H1 (cell line): ENCODE data around the gene PTCHD1. TPM values are rescaled to one million over a fixed set of nuclear protein-coding genes. Genes with fewer than 3 reads are reported as not detected.

Experiments
- CTCF ChIA-PET: fragments of 300-600 bp; sonication (Branson Sonifier 250); formaldehyde crosslinking; loops from one replicate; lab custom pipeline; 2021; ENCODE audit not compliant: partially characterized antibody; lab: Charles Lee
- POLR2A ChIA-PET: fragments of 300-600 bp; sonication (Branson Sonifier 250); formaldehyde crosslinking; loops from one replicate; lab custom pipeline; 2021; ENCODE audit warnings: inconsistent platforms; ENCODE audit not compliant: partially characterized antibody; lab: Charles Lee
- DNase-seq, 2 experiments: peaks; one replicate each; pipeline versions ENCODE4 v3.0.0 to v3.0.0-alpha.2; 2010 to 2022; ENCODE audit warnings: low spot score in 2 of 2, low read depth in 1 of 2, mixed read lengths in 1 of 2
- FAIRE-seq: peaks from 2 replicates; lab custom pipeline; 2011; peaks lifted over from hg19 to GRCh38; lab: Jason Lieb, UNC
- H2AFZ ChIP-seq: 2 replicates; pipeline ENCODE4 v1.8.1; 2012; ENCODE audit warnings: low read length, inconsistent platforms
- H2AK5ac ChIP-seq: 2 replicates; pipeline ENCODE4 v1.6.1; 2013; ENCODE audit warnings: low read depth, low read length
- H2BK120ac ChIP-seq: replicated peaks from 2 replicates; pipeline ENCODE3; 2013; ENCODE audit warnings: low read depth, low read length, inconsistent platforms
- H2BK12ac ChIP-seq: 2 replicates; pipeline ENCODE4 v1.6.1; 2013; ENCODE audit warnings: low read depth, low read length
- H2BK15ac ChIP-seq: 2 replicates; pipeline ENCODE4 v1.6.1; 2013; ENCODE audit warnings: low read length
- H2BK20ac ChIP-seq: 2 replicates; pipeline ENCODE4 v1.6.1; 2013; ENCODE audit warnings: low read length
- H2BK5ac ChIP-seq: 2 replicates; pipeline ENCODE4 v1.6.1; 2013; ENCODE audit warnings: low read depth, low read length
- H3K14ac ChIP-seq: 2 replicates; pipeline ENCODE4 v1.6.1; 2013; ENCODE audit warnings: inconsistent platforms; ENCODE audit not compliant: insufficient read length
- H3K18ac ChIP-seq: 2 replicates; pipeline ENCODE4 v1.6.1; 2013; ENCODE audit warnings: low read length; ENCODE audit errors: extremely low read depth
- H3K23ac ChIP-seq: 2 replicates; pipeline ENCODE4 v1.6.1; 2013; ENCODE audit warnings: inconsistent platforms; ENCODE audit not compliant: insufficient read length
- H3K23me2 ChIP-seq: 2 replicates; pipeline ENCODE4 v1.6.1; 2013; ENCODE audit warnings: low read depth, low read length
- H3K27ac ChIP-seq: 2 replicates; pipeline ENCODE4 v1.6.1; 2011; ENCODE audit warnings: low read depth, low read length, inconsistent platforms
- H3K27me3 ChIP-seq, 4 experiments: replicated peaks in 1 of 4; 1 replicate in 1 of 4; 2 replicates in 3 of 4; pipeline versions ENCODE4 v1.6.1 to v1.8.1; 2011 to 2013; ENCODE audit warnings: low read length in 3 of 4, mild to moderate bottlenecking in 3 of 4, inconsistent platforms in 2 of 4, mixed read lengths in 2 of 4, moderate library complexity in 1 of 4; ENCODE audit not compliant: control insufficient read depth in 3 of 4, insufficient read depth in 3 of 4; ENCODE audit errors: extremely low read depth in 1 of 4
- H3K36me3 ChIP-seq, 4 experiments: 2 replicates each; pipeline versions ENCODE4 v1.6.1 to v1.8.1; 2011 to 2013; ENCODE audit warnings: mild to moderate bottlenecking in 4 of 4, low read length in 3 of 4, moderate library complexity in 2 of 4, control low read depth in 1 of 4, inconsistent platforms in 1 of 4; ENCODE audit not compliant: insufficient read depth in 4 of 4, control insufficient read depth in 2 of 4
- H3K4ac ChIP-seq: replicated peaks from 2 replicates; pipeline ENCODE3; 2013; ENCODE audit warnings: low read length, low read depth, mixed read lengths, inconsistent platforms; ENCODE audit not compliant: insufficient read length
- H3K4me1 ChIP-seq, 4 experiments: replicated peaks in 1 of 4; 1 replicate in 1 of 4; 2 replicates in 3 of 4; pipeline versions ENCODE4 v1.6.1 to v1.8.1; 2011 to 2013; ENCODE audit warnings: low read length in 3 of 4, inconsistent platforms in 2 of 4, mixed read lengths in 1 of 4; ENCODE audit not compliant: insufficient read depth in 4 of 4, control insufficient read depth in 3 of 4
- H3K4me2 ChIP-seq, 2 experiments: 2 replicates each; pipeline versions ENCODE4 v1.6.1 to v1.8.1; 2011 to 2013; ENCODE audit warnings: low read depth in 2 of 2, low read length in 2 of 2, control low read depth in 1 of 2, inconsistent platforms in 1 of 2, mild to moderate bottlenecking in 1 of 2; ENCODE audit not compliant: insufficient read depth in 1 of 2
- H3K4me3 ChIP-seq, 4 experiments: fragments of 200-600, 300-600 bp in 1 of 4; sonication (generic), shearing (Covaris generic), sonication (Bioruptor Twin) in 1 of 4; 2 replicates each; pipeline versions ENCODE4 v1.5.1 to v1.8.1; 2011 to 2016; ENCODE audit warnings: low read length in 4 of 4, low read depth in 3 of 4, control low read depth in 2 of 4, inconsistent platforms in 2 of 4, mild to moderate bottlenecking in 2 of 4, mixed read lengths in 1 of 4, moderate library complexity in 1 of 4; ENCODE audit not compliant: insufficient read depth in 2 of 4; ENCODE audit errors: extremely low read depth in 1 of 4
- H3K56ac ChIP-seq: replicated peaks from 2 replicates; pipeline ENCODE3; 2013; ENCODE audit warnings: low read depth, mild to moderate bottlenecking, mixed read lengths, low read length, inconsistent platforms; ENCODE audit not compliant: insufficient read length
- H3K79me1 ChIP-seq: 2 replicates; pipeline ENCODE4 v1.6.1; 2013; ENCODE audit warnings: low read depth, low read length, control low read depth
- H3K79me2 ChIP-seq, 2 experiments: 2 replicates each; pipeline versions ENCODE4 v1.6.1 to v1.8.1; 2012 to 2013; ENCODE audit warnings: low read length in 2 of 2, mild to moderate bottlenecking in 2 of 2, inconsistent platforms in 1 of 2; ENCODE audit not compliant: insufficient read depth in 2 of 2, control insufficient read depth in 1 of 2
- H3K9ac ChIP-seq, 4 experiments: replicated peaks in 1 of 4; 1 replicate in 1 of 4; 2 replicates in 3 of 4; pipeline versions ENCODE4 v1.6.1 to v1.8.1; 2011 to 2013; ENCODE audit warnings: low read depth in 3 of 4, low read length in 3 of 4, control low read depth in 2 of 4, mild to moderate bottlenecking in 2 of 4, moderate library complexity in 2 of 4, inconsistent platforms in 1 of 4; ENCODE audit errors: extremely low read depth in 1 of 4
- H3K9me3 ChIP-seq, 2 experiments: 2 replicates each; pipeline versions ENCODE4 v1.6.1 to v1.8.1; 2012 to 2013; ENCODE audit warnings: mild to moderate bottlenecking in 2 of 2, moderate library complexity in 2 of 2, control low read depth in 1 of 2, inconsistent platforms in 1 of 2, low read depth in 1 of 2, low read length in 1 of 2, mixed read lengths in 1 of 2; ENCODE audit not compliant: insufficient read depth in 2 of 2
- H4K20me1 ChIP-seq, 2 experiments: replicated peaks in 1 of 2; 2 replicates each; pipeline versions ENCODE3 to v1.8.1; 2011 to 2013; ENCODE audit warnings: inconsistent platforms in 2 of 2, low read length in 2 of 2, mild to moderate bottlenecking in 1 of 2; ENCODE audit not compliant: insufficient read depth in 2 of 2, control insufficient read depth in 1 of 2
- H4K5ac ChIP-seq: 2 replicates; pipeline ENCODE4 v1.6.1; 2013; ENCODE audit warnings: low read length, low read depth, mixed read lengths, inconsistent platforms; ENCODE audit not compliant: insufficient read length
- H4K8ac ChIP-seq: 2 replicates; pipeline ENCODE4 v1.8.0; 2013; ENCODE audit warnings: mild to moderate bottlenecking, moderate library complexity, low read length, inconsistent platforms; ENCODE audit not compliant: insufficient read depth; ENCODE audit errors: extremely low read depth
- H4K91ac ChIP-seq: replicated peaks from 2 replicates; pipeline ENCODE3; 2013; ENCODE audit warnings: low read length, mixed read lengths, inconsistent platforms; ENCODE audit not compliant: insufficient read length
- JUN ChIP-seq: IDR thresholded peaks from 2 replicates; pipeline ENCODE4 v1.6.1; 2011; ENCODE audit warnings: low read depth, mild to moderate bottlenecking, improper control_type of control experiment, low read length
- SAP30 ChIP-seq: fragments of 300-600 bp; sonication (generic); IDR thresholded peaks from 2 replicates; pipeline ENCODE4 v1.7.1; 2012; ENCODE audit warnings: low read length, moderate library complexity, mild to moderate bottlenecking, inconsistent platforms; ENCODE audit not compliant: insufficient read depth, insufficient replicate concordance
- WGBS, 2 experiments: shearing (Covaris generic) in 1 of 2; methylation state at CpG; one replicate each; pipeline versions ENCODE4 v1.1.6 to v1.1.7; 2013 to 2015; ENCODE audit warnings: low lambda C conversion rate in 2 of 2, mixed read lengths in 2 of 2, inconsistent platforms in 1 of 2, low coverage in 1 of 2, missing lambda C conversion rate in 1 of 2; ENCODE audit not compliant: insufficient replicate concordance in 2 of 2, insufficient coverage in 1 of 2, insufficient read length in 1 of 2; ENCODE audit errors: extremely low coverage in 1 of 2, missing lambda C conversion rate in 1 of 2; 5-methylcytosine and 5-hydroxymethylcytosine counted together
- polyA plus RNA-seq, 7 experiments: library from polyadenylated mRNA; depleted of rRNA in 3 of 7; stranded (reverse) in 5 of 7; unstranded in 2 of 7; fragments of >200 nt in 5 of 7; fragments of 200-250 nt in 2 of 7; gene quantifications; 1 replicate in 5 of 7; 2 replicates in 1 of 7; 4 replicates in 1 of 7; pipeline versions ENCODE4 v1.2.1 to v1.2.3, GENCODE V29; 2011 to 2013; ENCODE audit warnings: missing spikeins in 2 of 7, mixed read lengths in 2 of 7
- total RNA-seq: library from RNA; stranded (reverse); fragmentation: NEBNext Ultra II Directional; extraction: Animal tissue kit (Norgen Biotek cat#: 25700); gene quantifications from 2 replicates; pipeline ENCODE4 v1.2.1, GENCODE V29; 2021

The PTCHD1 gene
- total and polyA plus RNA-seq, 2 of the 8 experiments (the other 6 are each of a cell fraction or from before 2014, with no cell fraction given) = 0.53 to 2.4 TPM

DNA sequence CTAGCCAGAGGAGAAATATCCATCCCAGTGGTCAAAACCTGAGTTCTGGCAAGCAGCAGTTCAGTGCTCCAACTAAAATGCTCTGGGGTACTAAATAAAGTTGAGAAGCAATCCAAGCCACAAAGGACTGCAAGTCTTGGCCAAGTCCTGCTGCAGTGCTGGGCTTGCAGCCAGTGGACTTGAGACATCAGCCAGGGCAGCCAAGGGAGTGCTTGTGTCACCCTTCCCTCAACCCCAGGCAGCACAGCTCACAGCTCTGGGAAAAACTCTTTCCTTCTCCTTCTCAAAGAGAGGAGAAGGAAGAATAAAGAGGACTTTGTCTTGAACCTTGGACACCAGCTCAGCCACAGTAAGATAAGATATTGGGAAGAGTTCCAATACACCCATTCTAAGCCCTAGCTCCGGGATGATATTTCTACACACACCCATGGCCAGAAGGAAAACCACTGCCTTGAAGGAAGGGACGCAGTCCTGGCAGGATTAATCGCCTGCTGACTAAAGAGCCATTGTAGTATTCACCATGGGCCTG, 99.8 kb downstream of the PTCHD1 start:
- Histone ChIP-seq H2AK5ac (0 out of 2 replicates have a peak overlapping the region, but pooled peaks have one; percentile 13), H4K8ac (no peak overlapping the region), H3K79me1 (no peaks in the 10 kb centered on the region), H4K5ac (no peak overlapping the region), H3K23ac (no peak overlapping the region), H3K9me3 (no peaks in the 10 kb centered on the region), H3K23me2 (no peaks in the 10 kb centered on the region), H3K27ac (no peak overlapping the region), H3K79me2 (no peaks in the 10 kb centered on the region), H2BK120ac (no peak overlapping the region), H3K36me3 (no peaks in the 10 kb centered on the region), H2BK5ac (no peak overlapping the region), H4K91ac (no peak overlapping the region), H3K4me2 (no peak overlapping the region), H2AFZ (no peak overlapping the region), H3K27me3 (no peaks in the 10 kb centered on the region), H2BK15ac (no peak overlapping the region), H2BK20ac (no peak overlapping the region), H3K4ac (no peak overlapping the region), H3K56ac (no peak overlapping the region), H4K20me1 (no peaks in the 10 kb centered on the region), H3K14ac (no peak overlapping the region), H3K4me1 (no peaks in the 10 kb centered on the region; a peak in 1 of 7 replicates), H2BK12ac (no peak overlapping the region), H3K18ac (no peak overlapping the region), H3K4me3 (no peak overlapping the region), H3K9ac (no peak overlapping the region)
- FAIRE-seq (peak; percentile 42), DNase-seq (no peak)
- 76% methylated on average over 2 of the region's 3 CpGs; no CpG with 5 or more reads in 1 of the 2 experiments for WGBS, 2 experiments
- CTCF ChIA-PET = interaction anchor here (0.9 kb wide), 1 partner anchor 18 kb away, joined by 3 read pairs; no protein-coding TSS in a partner anchor
- POLR2A ChIA-PET = no interaction called here
- TF ChIP-seq JUN (no peak), SAP30 (no peak)
